Right lung (tissue), 5 donors: ENCODE results near the gene CADM4. TPM values are rescaled to one million over a fixed set of nuclear protein-coding genes. Genes with fewer than 3 reads are reported as not detected.
A peak's percentile ranks its signal among the peaks of the same experiment; 100 is the strongest.
"Not testable (repeated sequence)": the region's sequence is repeated elsewhere in the genome, so short reads cannot be mapped to it uniquely, and the experiment has no call there.

Source experiments
- DNase-seq, 2 donors: peaks; one replicate each; pipeline ENCODE4 v3.0.0-alpha.2; 2013
- polyA plus RNA-seq, 5 donors: library from polyadenylated mRNA; unstranded; fragments of 120-200 nt; gene quantifications; one replicate each; pipeline versions ENCODE4 v1.2.1 to v1.2.3, GENCODE V29; 2013; ENCODE audit warnings: inconsistent platforms in 1 of 5, low replicate concordance in 1 of 5; ENCODE audit not compliant: insufficient read length in 5 of 5, insufficient read depth in 1 of 5

CADM4 gene
- polyA plus RNA-seq, 5 donors: 17.5 to 25.8 (median 19.2) TPM

DNA sequence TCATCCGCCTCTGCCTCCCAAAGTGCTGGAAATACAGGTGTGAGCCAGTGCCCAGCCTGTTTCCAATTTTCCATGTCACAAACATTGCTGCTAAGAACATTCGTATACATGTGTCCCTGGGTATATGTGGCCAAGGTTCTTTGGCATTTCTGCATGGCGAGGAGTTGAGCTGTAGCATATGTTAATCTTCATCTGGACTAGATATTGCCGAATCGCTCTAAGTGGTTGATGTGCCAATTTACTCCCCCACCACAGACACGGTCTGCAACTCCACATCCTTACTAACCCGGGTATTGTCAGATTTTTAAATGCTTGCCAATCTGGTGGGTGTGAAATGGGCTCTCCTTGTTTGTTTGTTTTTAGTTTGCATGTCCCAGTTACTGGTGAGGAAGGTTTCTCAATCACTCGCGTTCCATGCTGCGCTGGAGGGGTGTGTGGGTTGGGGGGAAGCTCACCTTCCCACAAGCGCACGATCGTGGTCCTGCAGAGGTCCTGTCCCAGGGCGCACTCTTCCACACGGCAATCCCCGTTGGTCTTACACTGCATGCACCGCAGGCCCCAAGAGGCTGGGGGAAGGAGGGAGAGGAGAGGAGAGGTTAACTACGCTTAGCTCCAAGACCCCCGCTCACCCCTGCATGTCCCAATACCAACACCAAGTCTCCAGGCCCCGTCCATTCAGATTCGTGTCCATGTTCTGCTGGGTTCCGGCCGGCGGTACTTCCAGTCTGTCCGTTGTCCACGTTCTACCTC is 27.7 kb upstream of the CADM4 start:
- DNase-seq: peak in 1 of 2 donors; percentile 10

DNA sequence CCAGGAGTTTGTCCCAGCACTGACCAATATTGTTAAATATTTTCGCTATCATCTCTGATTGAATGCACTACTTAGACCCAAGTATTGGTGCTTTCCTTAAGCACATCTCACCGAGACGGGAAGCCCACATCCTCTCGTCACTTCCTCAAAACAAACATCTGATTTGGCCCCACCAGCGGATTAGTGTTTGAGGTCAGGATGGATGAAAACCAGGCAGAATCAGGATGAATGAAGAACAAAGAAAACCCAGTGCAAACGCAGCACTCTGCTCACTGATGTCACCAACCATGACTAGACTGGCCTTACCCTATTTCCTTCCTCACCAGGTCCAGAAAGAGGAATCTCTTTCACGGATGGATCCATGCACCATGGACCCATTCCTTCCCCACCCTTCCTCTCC is 24.4 kb upstream of the CADM4 start:
- DNase-seq: no peak

DNA sequence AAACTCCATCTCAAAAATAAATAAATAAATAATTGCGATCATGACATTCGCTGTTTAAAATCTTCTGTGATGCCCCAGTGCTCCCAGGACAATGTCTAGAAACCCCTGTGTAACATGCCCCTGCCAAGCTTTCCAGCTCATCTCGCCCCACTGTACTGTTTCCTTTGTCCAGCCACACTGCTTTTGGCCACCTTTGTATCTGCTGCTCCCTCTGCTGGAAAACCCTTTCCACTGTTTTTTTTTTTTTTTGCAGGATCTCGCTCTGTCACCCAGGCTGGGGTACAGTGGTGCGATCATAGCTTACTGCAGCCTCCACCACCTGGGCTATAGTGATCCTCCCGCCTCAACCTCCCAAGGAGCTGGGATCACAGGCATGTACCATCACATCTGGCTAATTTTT is 22.8 kb upstream of the CADM4 start:
- DNase-seq: no peak

DNA sequence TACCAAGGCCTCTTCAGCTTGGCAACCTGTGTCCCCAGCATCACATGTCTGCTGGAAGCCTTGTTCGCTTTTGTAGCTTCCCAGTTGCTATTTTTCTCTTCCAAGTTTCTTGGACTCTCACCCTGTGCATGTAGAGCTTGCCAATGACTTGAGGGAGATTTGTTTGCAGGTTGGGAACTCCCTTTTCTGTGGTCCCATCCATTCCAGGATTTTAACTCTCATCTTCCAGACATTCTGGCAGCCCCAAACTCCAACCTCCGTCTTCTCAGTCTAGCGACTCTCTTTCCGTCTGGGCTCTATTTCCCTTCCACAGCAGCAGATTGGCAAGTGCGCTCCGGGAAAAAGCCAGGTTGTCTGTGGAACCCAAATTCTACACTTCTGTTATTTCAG is 21.3 kb upstream of the CADM4 start:
- no peak for DNase-seq

DNA sequence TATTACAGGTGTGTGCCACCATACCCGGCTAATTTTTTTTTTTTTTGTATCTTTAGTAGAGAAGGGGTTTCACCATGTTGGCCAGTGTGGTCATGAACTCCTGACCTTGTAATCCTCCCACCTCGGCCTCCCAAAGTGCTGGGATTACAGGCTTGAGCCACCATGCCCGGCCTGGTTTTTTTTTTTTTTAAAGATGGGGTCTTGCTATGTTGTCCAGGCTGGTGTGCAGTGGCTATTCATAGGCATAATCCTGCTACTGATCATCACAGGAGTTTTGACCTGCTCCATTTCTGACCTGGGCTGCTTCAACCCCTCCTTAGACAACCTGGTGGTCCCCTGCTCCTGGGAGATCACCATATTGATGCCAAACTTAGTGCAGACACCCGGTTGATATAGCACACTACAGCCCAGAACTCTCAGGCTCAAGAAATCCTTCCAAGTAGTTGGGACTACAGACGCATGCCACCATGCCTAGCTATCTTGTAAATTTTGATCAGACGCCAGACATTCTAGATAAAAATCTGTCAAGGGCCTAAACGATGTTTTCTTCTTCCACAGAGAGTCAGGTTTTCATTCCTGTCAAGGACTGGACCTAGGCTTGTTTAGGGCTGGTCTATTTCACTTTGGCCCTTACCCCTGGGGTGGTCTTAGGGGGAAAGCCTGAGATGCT is 20.8 kb upstream of the CADM4 start:
- DNase-seq: no peak

DNA sequence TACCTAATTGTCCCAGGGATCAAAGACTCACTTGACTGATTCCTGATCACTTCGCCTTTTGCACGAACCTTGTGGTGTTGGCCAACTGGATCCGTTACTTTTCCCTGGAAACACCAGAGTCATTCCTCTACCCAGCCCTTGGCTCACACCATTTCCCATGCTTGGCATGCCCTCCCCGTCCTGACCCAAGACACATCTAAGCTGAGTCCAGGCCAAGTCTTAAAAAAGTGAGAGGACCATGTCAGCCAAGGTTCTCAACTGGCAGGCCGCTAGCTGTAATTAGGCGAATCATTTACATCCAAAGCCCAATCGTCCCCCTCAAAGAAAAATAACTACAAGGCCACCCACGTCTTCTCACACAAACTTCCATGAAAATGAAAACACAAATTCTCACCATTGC is 18.8 kb upstream of the CADM4 start:
- no peak for DNase-seq

DNA sequence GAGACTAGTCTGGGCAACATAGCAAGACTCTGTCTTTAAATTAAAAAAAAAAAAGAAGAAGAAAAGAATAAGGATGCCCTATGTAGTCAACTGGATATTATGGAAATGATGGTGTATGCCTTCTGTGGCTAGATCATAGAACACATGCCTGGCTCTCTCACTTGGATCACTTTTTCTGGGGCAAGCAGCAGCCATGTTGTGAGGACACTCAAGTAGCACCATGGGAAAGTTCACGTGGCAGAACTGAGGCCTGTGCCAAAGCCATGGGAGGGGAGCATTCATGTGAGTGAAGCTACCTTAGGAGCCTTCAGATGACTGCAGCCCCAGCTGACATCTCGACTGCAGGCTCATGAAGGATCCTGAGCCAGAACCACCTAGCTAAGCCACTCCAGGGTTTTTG is 18.4 kb upstream of the CADM4 start:
- DNase-seq: no peak

DNA sequence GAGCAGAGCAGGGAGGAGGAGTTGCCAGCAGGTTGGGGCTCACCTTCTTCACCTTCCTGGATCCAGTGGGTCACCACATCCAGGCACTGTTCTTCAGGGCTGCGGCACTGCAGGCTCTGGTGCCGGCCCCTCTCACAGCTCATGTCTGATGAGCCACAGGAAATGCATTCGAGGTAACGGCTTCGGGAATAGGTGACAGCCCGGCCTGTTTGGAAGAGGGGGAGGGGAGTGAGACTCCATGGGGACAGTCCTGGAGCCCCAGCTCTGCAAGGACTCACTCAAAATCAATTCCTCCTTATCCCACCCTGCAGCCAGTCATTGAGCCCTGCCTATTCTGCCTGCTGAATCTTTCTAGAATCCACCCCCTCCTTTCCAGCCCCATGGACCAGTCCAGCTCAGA is 16.8 kb upstream of the CADM4 start:
- DNase-seq: no peak

DNA sequence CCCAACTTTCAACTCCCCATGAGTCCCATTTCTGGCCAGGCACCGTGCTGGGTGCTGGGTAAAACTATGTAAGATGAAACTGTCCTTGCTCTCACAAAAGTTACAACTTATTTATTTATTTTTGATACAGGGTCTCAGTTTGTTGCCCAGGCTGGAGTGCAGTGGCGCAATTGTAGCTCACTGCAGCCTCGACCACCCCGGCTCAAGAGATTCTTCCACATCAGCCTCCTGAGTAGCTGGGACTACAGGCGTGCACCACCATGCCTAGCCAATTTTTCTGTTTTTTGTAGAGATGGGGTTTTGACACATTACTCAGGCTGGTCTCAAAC is 12.9 kb upstream of the CADM4 start:
- DNase-seq: no peak

DNA sequence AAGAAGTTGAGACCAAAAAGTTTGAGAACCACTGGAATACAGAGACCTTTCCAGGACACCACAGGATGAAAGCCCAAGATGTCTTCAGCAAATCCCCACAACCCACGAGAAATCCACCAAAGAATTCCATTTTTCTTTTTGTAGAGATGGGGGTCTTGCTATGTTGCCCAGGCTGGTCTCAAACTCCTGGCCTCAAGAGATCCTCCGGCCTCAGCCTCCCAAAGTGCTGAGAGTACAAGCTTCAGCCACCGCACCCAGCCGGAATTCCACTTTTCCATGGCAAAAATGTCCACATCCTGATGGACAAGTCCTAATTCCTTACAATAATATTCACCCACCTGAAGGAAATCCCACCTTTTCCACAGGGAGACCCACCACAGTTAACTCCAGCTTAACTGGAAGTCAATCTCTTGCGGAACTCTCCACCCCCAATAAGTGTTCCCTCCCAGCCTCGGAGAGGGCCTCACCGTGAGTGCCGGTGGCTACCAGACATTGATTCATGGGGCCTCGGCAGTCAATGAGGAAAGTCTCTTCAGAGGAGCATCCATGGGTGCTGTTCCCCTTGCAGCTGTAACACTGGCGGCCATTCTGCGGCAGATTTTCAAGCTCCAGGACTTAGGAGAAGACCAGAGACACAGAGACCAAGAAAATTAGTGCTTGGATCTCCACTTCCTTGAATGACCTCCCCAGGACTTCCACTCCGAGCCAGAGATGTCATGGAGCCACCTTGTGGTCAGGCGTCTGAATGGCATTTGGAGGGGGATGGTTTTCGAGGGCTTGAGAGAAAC is 12.3 kb upstream of the CADM4 start:
- peak in 1 of 2 donors; percentile 30 for DNase-seq

DNA sequence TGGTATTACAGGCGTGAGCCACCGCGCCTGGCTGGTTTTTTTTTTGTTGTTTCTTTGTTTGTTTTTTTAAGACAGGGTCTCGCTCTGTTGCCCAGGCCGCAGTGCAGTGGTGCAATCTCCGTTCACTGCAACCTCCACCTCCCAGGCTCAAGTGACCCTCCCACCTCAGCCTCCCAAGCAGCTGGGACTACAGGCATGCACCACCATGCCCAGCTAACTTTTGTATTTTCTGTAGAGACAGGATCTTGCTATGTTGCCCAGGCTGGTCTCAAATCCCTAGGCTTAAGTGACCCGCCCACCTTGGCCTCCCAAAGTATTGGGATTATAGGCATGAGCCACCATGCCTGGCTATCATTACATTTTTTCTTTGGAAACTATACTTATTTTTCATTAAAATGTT is 10.6 kb upstream of the CADM4 start:
- DNase-seq: not testable (repeated sequence)

DNA sequence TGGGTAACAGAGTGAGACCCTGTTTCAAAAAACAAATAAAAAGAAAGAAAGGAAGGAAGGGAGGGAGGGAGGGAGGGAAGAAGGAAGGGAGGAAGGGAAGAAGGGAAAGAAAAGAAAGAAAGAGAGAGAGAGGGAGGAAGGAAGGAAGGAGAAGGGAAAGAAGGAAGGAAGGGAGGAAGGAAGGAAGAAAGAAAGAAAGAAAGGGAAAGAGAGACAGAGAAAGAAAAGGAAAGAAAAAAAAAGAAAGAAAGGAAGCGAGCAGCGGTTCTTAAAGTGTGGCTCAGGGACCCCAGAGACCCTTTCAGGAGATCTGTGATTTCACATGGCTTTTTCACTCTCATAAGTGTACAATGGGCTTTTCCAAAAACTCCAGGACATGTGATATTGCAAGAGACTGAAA is 9.9 kb upstream of the CADM4 start:
- DNase-seq: no peak

DNA sequence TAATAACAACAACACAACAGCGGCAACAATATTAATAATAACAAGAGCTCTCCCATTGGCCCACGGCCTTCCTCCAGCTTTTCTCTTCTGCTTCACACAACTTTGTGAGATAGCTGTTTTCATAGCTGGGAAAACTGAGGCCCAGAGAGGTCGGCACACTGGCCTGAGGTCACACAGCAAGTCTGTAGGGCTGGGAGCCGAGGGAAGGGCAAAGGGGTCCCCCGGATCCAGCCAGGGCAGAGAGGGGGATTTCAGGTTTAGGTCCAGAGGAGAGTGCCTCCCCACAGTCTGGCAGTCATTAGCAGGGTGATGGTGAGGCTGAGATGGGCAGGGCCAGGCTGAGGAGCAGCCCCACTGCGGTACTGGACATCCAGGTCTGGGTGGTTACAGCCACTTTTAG is 9.0 kb upstream of the CADM4 start:
- DNase-seq: no peak

DNA sequence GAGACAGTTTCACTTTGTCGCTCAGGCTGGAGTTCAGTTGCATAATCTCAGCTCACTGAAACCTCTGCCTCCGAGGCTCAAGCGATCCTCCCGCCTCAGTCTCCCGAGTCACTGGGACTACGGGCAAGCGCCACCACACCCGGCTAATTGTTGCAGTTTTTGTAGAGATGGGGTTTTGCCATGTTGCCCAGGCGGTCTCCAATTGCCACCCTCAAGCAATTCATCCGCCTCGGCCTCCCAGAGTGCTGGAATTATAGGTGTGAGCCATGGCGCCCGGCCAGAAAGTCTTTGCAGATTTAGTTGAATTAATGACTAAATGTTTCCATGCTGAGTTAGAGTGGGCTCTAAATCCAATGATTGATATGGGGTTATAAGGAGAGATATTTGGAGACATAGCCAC is 4.5 kb upstream of the CADM4 start:
- no peak for DNase-seq

DNA sequence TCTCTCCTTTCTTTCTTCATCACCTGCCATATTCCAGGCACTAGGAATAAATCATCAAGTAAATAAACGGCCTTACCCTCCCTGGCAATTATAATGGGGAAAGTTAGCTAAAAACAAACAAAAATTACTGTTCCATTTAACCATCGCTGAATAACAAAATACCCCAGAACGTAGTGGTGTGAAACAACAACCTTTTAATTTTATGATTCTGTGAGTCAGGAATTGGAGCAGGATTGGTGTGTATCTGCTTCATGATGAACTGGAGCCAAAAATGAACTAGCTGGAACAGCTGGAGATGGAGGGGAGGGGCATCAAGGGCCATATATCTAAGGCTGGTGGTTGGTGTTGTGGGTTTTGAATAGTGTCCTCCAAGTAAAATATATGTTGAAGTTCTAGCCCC is 3.7 kb upstream of the CADM4 start:
- no peak for DNase-seq

DNA sequence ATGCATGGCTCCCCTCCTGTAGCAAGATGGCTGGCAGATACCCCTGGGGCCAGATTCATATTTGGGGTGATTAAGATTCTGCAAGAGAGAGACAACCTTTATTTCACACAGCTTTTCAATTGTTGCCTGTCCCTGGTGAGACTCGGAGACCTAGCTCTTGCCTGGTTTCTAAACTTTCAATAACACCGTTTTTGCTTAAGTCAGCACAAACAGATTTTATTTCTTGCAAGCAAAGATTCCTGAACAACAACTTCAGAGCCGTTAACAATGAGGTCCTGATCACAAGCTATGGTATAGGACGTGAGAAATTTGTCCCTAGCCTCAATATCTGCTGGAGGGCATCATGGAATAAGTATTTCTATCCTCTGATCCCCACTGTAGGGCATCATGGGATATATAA is 2.9 kb upstream of the CADM4 start:
- DNase-seq: no peak

DNA sequence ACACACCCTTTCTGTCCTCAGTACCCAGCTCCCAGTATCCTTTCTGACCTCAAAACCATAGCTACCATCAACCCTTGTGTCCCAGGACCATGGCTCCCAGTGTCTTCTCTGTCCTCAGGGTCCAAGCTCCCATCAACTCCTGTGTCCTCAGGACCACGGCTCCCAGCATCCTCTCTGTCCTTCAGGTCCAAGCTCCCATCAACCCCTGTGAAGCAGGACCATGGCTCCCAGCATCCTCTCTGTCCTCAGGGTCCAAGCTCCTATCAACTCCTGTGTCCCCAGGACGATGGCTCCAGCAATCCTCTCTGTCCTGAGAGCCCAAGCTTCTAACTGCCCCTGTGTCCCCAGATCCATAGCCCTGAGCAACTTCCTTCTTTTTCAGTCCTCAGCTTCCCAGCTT is 1.7 kb upstream of the CADM4 start:
- no peak for DNase-seq

DNA sequence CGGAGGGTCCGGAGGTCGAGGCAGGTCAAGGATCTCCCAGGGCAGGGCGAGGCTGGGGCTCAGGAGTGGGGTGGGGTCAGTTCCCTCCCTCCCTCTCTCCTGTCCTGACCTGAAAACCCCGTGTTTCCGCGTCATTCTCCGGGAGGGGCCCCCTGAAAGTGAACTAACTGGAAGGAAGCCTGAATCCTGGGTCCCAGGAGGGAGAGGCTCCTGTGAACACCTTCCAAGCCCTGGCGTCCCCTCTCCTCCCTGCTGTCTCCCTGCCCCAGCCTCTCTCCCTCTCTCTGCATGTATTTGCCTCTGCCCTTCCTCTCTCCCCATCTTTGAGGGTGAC is 741 bp upstream of the CADM4 start:
- DNase-seq: no peak

DNA sequence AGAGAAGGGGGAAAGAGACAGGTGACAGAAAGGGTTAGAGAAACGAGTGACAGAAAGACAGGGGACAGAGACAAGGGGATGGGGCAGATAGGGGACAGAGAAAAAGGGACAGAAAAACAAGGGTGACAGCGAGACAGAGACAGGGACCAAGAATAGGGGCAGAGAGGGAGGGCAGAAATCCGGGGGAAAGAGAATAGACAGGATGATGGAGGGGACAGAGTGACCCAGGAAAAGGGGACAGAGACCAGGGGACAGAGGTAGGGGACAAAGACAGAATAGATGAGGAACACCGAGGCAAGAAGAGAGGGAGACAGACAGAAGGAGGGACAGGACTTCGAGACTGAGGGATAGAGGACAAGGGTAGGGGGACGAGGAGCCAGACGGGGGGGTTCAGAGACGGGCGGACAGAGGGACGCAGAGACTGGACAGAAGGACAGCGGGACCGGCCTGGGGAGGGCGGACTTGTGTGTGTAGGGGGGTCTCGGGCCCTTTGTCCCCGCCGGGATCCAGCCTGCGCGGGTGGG is 593 bp downstream of the CADM4 start:
- no peak for DNase-seq

DNA sequence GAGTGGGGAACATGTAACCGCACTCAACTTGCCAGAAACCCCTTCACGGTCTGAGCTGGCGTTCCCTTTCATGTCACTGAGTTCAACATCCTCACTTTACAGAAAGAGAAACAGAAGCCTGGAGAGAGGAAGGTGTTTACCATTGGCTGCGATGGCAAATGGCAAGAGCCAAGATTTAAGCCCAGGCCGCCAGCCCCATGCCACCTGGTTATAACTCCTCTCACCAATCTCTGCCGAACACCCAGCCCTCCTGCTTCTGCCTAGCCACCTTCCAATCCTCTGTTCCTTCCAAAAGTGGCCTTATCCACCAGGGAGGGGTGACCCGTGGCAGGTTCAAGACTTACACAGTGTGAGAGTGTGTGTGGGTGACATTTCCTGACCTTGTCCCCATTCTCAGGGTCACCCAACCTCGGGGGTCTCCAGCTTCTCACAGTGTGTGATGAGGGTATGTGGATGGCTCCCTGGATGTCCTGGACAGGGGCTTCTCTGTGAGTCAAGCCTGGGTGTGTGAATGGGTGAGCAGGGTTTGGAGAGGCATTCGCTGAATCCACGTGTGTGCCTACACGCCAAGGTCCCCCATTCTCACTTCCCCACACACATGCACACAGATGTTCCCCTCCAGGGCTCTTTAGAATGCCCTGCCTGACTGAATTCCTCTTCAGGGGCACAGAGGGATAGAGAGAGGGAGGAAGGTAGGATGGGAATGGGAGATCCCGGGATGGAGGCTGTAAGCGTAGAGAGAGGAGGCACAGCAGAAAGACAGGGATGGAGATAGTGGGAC is 1.2 kb downstream of the CADM4 start:
- DNase-seq: no peak

DNA sequence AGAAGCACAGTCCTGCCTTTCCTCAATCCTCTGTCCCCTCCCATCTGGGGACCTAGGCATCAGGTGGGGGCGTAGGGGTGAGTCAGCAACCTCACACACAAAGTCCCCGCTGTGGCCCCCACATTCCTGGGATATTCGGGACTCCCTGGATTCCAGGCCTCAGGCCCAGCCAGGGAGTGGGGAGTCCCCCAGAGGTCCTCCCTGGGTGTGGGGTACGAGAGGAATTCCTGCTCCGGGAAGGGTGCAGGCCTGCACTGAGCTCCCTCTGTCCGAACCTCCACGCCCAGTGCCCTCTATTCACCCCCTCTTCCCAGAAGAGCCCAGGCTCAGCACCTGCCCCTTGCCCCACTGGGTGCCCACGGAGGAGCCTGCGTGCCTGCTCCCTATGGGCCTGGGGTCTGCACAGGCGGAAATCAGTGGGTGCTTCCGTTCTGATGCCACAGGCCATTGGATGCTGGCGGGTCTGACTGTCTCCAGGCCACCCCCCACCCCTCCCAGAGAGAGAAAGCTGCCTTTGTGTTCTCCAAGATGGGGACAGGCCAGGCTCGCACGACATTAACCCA is 3.4 kb downstream of the CADM4 start:
- DNase-seq: no peak

DNA sequence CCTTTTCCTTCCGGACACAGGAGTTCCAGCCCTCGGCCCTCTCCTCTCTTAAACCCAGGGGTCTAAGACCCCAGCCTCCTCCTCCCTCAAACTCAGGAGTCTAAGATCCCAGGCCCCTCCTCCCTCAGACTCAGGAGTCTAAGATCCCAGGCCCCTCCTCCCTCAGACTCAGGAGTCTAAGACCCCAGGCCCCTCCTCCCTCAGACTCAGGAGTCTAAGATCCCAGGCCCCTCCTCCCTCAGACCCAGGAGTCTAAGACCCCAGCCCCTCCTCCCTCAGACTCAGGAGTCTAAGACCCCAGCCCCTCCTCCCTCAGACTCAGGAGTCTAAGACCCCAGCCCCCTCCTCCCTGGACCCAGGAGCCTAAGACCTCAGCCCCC is 4.1 kb downstream of the CADM4 start:
- not testable (repeated sequence) for DNase-seq
